ENCODE measurements around the gene SETD6.

Gene SETD6

DNA sequence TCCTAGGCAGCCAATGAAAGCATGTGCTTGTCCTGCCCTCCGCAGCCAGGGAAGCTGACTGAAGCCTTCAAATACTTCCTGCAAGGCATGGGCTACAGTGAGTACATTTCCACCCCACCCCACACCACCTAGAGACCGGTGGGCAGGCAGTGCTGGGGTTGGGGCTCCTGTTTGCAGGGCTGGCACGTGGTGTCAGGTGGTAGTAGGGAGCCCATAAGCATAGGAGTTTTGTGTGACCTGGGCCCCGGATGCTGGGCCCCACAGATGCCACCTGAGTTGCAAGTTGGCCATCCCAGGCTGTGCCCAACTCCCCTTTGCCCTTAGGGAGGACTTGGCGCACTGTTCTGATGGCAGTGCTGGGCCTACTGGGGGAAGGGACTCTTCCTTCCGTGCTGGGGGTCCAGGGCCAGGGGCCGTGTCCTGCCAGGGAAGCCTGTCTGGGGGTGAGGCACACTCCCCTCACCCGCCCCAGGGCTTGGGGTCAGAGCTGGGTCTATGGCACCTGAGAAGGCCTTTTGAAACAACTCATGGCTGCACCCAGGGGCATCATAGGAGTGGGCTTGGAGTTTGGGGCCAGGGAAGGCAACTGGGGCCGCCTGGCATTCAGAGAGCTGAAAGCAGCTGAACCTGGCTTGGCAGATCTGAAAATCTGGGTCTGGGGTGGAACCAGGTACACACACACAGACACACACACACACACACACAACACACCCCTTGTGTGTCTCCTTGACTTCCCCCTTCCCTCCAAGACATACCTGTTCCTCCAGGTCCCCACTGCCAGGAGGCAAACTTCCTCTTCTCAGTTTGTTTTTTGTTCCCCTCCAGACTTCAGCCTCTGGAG, 5.8 kb upstream of the SETD6 start:
- DNase-seq, result no peak

DNA sequence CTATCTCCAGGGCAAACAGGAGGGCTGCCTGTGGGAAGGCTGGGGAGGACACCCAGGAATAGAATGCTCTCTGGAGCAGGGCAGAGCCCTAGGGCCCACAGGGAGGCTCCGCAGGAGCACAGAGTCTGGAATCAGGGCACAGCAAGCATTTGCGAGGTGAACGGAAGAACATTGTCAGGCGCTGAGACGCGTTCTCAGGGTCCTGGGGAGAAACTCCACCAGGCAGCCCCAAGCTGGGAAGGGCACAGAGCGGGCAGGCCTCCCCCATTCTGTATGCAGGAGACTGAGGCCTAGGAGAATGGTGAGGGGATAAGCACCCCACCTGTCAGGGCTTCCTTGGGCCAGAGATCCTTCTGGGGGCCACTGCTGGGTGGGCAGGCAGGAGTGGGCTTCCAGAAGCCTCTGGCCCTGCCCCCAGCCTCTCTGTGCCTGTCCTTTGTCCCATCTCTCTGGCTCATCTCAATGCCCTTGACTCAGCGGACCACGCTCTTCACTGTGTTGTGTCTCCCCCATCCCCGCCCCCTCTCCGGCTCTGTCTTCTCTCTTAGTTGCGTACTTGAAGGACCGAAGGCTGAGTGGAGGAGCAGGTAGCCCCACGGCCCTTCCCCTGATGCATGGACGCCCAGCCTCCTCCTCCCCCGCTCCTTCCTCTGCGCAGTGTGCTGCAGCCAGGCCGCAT, 5.1 kb upstream of the SETD6 start:
- no peak for DNase-seq

DNA sequence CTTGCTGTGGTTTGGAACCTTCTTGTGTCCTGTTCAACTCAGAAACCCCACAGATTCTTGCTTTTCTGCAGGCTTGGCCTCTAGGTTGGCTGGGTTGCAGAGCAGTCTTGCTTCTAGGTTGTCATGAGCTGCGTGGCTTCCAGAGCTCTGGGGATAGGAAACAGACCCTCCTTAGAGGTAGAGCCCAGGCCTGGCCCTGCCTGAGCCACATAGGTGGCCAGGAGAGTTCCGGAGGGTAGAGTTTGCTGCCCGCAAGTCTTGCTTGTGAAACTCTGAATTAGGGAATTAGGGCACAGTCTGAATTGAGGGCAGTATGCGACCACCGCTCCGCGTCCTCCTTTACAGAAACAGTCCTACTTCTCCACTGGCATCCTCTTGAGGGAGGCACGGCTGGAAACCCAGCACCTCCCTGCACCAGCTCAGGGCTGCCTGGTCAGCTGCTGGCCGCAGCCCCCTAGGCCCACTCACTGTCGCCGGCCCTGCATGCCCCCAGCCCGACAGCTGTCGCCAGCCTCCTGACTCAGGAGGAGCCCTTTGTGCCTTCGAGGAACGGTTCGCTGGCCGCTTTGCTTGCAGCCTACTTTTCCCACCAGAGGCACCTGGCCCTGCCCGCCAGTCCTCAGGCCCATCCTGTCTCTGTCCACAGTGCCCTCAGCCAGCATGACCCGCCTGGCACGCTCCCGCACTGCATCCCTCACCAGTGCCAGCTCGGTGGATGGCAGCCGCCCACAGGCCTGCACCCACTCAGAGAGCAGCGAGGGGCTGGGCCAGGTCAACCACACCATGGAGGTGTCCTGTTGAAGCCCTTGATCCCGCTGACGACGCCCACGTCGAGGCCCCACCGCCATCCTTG, 4.3 kb upstream of the SETD6 start:
- DNase-seq, result no peak

DNA sequence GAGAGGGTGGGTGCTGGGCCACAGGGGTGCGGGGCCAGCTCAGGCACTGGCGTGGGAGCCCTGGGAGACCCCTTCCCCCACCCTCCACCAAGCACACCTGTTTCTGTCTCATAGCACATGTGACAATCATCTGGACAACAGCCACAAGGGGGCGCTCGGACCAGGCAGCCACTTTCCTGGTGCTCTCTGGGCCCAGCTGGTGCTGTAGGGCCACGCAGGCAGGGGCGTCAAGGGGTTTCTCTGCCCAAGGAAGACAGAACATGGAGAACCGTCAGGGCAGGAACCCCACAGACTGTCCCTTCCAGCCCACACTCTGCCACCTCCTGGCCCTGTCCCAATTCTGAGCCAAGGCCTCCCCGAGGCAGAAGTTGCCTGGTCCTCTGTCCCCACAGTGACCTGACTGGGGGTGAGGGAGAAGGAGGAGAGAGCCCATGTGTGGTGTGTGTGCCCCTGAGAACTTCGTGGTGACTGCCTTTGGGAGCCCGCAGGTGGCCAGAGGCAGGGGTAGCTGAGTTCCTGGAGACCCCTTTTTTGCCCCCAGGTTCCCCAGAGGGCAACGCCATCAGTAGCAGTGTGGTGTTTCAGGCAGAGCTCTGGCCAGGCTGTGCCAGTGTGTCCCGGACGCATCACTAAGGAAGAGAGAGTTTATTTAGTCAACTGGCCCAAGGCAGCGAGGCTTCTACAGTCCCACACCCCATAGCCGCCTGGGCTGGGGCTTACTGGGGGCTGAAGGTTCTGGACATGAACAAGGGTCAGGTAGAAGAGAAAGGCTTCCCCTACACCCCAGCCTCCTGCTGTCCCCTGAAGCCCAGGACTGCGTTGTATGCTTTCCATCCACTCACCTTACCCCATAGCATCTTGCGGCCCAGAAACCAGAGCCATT, 3.1 kb upstream of the SETD6 start:
- peak; percentile 78 for DNase-seq

DNA sequence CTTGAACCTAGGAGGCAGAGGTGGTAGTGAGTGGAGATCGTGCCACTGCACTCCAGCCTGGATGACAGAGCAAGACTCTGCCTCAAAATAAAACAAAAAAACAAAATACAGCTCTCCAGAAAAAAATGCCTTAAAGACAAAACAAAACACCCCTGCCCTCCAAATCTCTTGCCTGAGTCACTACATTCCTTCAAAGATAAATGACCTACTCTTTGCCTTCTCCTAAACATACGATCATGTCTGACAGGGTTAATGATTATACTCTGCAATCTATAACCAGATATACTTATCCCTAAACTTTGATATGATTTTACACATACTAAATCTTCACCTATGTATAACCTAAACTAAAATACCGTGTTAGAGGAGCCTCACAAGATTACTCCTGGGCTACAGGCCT, 1.4 kb upstream of the SETD6 start:
- DNase-seq, result no peak

DNA sequence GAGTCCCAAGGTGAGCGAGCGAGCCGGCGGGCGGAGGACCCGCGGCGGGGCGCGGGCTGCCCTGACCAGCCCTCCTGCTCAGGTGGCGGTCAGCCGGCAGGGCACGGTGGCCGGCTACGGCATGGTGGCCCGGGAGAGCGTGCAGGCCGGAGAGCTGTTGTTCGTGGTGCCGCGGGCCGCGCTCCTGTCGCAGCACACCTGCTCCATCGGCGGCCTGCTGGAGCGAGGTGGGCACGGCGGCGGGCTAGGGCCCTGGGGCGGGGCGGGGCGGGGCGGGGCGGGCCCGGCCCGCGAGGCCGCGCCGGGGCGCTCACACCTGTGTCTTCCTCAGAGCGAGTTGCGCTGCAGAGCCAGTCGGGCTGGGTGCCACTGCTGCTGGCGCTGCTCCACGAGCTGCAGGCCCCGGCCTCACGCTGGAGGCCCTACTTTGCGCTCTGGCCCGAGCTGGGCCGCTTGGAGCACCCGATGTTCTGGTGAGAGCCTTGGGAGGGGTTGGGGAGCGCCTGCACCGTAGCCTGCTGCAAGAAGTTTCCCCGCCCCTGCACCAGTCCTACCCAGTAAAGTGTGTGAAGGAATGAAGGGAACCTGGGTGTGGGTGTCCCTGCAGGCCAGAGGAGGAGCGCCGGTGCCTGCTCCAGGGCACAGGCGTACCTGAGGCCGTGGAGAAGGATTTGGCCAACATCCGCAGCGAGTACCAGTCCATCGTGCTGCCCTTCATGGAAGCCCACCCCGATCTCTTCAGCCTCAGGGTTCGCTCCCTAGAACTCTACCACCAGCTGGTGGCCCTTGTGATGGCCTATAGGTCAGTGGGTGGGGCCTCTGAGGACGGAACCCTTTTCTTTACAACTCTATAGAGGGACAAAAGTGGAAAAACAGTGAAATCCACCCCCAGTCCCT, 802 bp downstream of the SETD6 start:
- DNase-seq, result no peak

DNA sequence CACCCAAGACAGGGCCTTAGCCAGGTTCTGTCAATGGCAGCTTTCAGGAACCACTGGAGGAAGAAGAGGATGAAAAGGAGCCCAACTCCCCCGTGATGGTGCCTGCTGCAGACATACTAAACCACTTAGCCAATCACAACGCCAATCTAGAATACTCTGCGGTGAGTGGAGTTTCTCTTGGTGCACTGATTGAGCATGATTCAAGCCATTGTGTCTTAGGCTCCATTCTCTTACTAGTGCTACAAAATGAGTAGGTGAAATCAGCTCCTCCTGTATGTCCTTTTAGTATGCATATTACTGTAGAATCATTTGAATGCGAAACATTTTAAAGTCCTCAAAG, 1.4 kb downstream of the SETD6 start:
- DNase-seq, result no peak

DNA sequence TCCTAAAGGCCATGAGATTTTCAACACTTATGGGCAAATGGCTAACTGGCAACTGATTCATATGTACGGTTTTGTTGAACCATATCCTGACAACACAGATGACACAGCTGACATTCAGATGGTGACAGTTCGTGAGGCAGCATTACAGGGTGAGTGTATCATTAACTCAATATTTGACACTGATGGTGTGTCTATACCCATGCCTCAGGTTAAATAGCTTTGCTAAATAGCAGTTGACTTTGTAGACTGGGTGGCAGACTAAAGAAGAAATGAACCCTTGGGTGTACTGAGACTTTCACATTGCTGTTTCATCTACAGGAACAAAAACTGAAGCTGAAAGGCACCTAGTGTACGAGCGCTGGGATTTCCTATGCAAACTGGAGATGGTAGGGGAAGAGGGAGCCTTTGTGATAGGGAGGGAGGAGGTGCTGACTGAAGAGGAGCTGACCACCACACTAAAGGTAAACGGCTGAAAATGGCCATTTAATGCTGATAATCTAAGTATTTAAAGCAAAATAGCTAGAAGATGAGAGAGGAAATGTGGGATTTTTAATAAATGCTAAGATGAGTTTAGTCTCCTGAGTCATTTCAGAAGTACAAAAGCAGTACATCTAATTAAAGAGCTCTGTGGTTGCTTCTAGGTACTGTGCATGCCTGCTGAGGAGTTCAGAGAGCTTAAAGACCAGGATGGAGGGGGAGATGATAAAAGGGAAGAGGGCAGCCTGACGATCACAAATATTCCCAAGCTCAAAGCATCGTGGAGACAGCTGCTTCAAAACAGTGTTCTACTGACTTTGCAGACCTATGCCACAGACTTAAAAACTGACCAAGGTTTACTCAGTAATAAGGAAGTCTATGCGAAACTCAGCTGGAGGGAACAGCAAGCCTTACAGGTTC, 3.0 kb downstream of the SETD6 start:
- no peak for DNase-seq

DNA sequence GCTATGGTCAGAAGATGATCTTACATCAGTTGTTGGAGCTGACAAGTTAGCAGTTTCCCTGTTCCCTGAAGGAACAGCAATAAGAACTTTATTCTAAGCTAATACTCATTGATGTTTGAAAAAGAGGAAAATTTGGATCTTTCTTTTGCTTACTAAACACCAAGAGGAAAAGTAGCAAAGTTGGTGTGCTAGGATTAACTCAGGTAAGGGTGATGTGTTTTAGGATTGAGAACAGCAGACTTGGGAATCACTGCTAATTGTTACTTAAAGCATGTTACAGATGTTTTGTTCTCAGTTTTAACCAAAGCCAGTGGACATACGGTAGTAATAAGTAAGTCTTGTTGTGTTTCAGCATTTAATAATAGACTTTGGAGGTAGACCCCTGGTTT, 3.7 kb downstream of the SETD6 start:
- DNase-seq, result no peak

DNA sequence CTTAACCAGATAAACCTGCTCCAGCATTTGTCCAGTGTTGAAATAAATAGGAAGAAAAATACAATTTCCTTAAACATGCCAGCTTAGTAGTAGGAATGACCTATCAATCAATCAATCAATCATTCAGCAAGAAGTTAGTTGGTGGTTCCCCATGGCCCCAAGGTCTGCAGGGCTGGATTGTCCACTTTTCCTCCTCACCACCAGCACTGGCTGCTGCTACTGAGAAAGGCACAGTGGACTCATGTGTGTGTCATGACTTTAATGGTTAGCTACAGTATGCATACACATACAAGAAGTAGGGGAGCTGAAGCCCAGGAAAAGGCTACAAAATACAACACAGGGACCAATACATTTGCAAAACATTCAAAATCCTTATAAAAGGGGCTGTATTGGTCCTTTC, 4.4 kb downstream of the SETD6 start:
- no peak for DNase-seq

DNA sequence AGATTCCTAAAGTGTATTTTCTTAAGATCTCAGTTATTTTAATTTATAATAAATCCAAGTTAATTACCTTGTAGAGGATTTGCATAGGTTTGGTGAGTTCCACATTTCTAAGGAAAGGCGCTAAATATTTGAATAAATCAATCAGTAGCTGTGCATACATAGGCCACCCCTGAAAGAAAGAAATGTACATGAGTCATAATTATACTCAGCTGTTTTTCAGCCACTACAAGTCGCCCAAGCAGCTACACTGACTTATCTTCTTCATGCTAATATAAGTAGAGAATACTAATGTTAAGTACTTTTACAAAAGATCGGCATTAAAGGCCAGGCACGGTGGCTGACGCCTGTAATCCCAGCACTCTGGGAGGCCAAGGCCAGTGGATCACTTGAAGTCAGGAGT, 14.9 kb downstream of the SETD6 start:
- no peak for DNase-seq

DNA sequence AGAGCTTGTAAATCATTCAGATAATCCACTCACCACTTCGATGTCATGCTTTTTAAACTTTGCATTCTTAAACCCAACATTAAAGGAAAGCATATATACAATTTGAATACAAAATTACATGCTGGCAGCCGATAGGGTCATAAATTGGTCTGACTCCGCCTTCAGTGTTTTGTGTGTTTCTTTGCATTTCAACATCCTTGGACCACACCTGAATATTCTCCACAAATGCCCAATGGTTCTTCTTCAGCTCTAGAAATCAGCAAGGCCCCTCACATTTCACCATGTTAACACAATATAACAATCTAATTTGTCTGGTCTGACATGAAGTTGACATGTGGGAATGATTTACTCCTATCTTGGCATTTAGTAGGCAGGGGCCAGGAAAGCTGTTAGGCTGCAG, 17.1 kb downstream of the SETD6 start:
- DNase-seq, result no peak

DNA sequence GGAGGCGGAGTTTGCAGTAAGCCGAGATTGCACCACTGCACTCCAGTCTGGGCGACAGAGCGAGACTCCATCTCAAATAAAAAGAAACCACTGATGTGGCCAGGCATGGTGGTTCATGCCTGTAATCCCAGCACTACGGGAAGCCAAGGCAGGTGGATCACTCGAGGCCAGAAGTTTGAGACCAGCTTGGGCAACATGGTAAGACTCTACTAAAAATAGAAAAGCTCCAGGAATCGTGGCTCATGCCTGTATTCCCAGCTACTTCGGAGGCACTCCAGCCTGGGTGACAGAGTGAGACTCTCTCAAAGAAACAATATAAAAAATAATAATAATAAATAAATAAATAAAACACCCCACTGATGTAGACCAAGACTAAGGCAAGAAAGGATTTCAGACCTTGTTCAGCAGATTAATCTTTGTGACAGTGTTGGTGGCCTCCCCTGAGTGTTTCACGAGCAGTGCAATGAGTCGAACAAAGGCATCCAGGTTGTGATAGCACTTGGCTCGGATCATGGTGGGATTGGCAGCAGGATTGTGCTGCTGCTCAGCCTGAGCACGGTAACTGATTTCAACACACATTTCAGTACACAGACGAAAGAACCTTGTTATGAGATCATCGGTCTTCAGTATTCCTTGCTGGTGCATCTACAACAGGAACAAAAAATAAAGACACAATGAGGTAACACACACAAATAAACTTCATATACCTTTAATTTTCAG, 18.6 kb downstream of the SETD6 start:
- DNase-seq, result no peak

DNA sequence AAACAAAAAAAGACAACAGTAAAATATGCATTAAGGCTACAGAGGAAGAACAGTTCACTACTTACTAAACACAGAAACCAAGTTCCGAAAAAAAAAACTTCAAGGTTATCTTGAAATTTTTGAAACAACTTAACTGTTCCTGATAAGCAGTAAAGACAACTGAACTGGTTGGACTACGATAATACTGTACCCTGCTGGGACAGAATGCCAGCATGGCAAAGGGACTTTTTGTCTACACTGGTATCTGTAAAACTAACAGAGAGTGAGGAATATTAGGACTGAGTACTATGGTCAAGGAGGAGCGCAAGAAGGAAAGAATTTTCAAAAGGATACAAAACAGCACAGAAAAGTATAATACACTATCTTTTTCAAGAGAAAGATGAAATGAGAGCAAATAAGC, 19.8 kb downstream of the SETD6 start:
- DNase-seq, result no peak

DNA sequence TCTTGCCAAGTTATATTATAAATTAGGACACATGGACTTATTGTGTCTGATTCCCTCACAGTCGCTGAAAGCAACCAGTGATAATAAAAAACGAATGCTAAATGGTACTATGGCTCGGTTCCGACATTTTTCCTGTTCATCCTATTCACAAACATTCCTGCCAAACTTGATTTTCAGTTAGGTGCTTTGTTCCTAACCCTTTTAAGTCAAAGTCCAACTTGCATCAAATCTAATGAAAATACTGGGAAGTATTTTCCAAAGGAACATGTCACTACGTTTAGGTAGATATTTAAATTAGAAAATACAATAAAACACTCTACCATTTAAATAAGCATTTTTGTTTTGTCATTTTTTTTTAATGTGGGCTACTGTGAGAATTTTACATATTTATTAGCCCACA, 21.0 kb downstream of the SETD6 start:
- DNase-seq, result no peak

DNA sequence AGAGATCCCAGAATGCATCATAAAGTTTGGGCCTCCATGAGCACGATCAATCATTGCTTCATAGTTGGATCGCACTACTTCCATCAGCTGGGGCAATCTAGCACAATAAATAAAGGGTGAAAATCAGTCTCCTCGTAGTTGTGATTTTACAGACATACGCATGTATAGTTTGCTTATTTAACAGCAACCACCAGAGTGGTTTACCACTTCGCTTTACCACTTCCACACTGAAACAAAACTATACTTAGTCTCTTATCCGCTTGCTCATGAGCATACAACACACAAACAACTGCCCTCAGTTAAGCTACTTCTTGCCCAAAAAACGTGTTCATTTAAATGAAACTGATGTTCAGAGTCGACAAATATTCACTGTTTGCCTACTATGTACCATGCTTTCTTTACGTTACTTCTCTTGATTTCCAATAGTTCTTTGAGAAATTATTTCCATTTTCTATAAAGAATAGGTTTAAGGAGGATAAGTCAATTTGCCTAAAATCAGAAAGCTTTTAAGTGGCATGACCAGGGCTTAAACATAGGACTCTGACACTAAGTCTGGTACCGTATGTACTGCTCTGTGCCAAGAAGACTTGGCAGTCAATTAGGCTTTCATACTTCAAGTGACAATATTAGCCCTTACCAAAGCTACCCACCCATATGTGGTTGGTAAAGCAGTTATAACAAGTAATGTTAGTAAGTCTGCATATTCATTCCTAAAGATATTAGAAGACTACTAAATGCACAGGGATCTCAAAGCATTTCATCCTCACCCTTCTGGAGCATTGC, 22.0 kb downstream of the SETD6 start:
- DNase-seq, result no peak

DNA sequence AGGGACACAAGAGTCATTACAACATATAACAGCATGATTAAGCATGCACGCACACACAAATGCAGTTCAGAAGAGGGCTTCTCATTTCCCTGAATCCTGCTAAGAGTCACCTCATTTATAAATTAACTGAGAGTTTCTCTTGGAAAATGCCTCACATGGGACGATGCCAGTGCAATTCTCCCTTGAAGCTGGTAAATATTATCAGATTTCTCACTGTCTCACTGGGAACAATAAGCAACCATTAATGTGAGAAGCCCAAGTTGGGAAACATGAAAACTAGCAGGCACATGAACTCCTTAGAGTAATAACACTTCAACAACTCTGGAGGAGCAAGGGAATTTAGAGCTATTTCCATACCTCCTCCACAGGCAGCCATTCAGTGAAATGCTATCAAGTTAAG, 26.4 kb downstream of the SETD6 start:
- no peak for DNase-seq

DNA sequence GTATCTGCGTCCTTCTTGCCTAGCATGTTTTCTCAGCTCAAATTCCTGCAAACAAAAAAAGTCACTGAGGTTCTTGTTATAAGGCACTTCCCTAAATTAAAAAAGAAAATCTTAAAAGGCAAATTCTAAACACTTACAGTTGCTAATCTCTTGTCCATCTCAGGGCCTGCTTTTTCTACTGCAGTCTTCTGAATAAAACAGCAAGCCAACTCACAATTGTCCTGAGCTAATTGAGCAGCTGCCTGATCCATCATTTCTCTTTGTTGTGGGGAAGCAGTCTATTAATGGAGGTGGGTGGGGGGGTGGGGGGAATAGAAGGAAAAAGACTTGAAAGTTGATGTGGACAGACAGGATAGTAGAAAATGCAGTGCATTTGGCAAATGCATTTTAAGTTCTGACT, 27.0 kb downstream of the SETD6 start:
- DNase-seq, result no peak

DNA sequence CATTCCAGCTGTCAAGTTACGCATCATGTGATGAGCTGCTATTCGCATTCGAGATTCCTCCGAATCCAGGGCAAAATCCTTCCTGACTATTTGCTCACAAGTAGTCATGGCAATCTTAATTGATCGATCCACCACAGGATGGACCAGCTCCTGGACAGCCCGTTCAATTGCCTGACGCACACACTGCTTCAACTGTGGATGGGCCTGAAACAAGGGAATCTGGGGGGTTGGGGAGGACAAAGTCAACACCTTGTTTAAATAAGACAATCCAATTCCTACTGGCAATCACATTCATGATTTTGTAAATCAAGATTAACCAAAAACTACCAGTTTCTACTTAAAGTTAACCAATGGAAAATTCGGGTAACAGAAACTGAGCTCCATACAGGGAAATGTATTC, 28.4 kb downstream of the SETD6 start:
- no peak for DNase-seq
